HEK293T (cell line): ENCODE data around the gene DDAH1.

Experiments
- BHLHE40 ChIP-seq: fragments of 450-650 bp; IDR thresholded peaks from 2 replicates; pipeline ENCODE4 v1.6.1; 2016; ENCODE audit warnings: mild to moderate bottlenecking, moderate library complexity, borderline replicate concordance
- CTBP1 ChIP-seq: fragments of 450-650 bp; IDR thresholded peaks from 2 replicates; pipeline ENCODE4 v1.6.1; 2016; ENCODE audit warnings: borderline replicate concordance
- ELF4 ChIP-seq: fragments of 450-650 bp; IDR thresholded peaks from 2 replicates; pipeline ENCODE4 v1.6.1; 2017; ENCODE audit warnings: antibody characterized with exemption
- FOXA1 ChIP-seq: fragments of 450-650 bp; IDR thresholded peaks from 2 replicates; pipeline ENCODE4 v1.6.1; 2016; ENCODE audit warnings: mild to moderate bottlenecking
- FOXK2 ChIP-seq: fragments of 450-650 bp; IDR thresholded peaks from 2 replicates; pipeline ENCODE4 v1.6.1; 2016; ENCODE audit warnings: mild to moderate bottlenecking
- FOXM1 ChIP-seq: fragments of 450-650 bp; IDR thresholded peaks from 2 replicates; pipeline ENCODE4 v1.6.1; 2017; ENCODE audit warnings: mild to moderate bottlenecking, borderline replicate concordance
- HDGF ChIP-seq: fragments of 450-650 bp; IDR thresholded peaks from 2 replicates; pipeline ENCODE4 v1.6.1; 2017; ENCODE audit warnings: antibody characterized with exemption, borderline replicate concordance
- L3MBTL2 ChIP-seq: fragments of 450-650 bp; conservative IDR thresholded peaks from 2 replicates; pipeline ENCODE4 v1.6.1; 2016; ENCODE audit warnings: mild to moderate bottlenecking
- NFRKB ChIP-seq: fragments of 450-650 bp; IDR thresholded peaks from 2 replicates; pipeline ENCODE4 v1.6.1; 2016; ENCODE audit warnings: mild to moderate bottlenecking, moderate library complexity
- SP1 ChIP-seq: fragments of 450-650 bp; IDR thresholded peaks from 2 replicates; pipeline ENCODE4 v1.6.1; 2017
- SUZ12 ChIP-seq: fragments of 450-650 bp; IDR thresholded peaks from 2 replicates; pipeline ENCODE4 v1.6.1; 2016; ENCODE audit warnings: mild to moderate bottlenecking
- TF ChIP-seq, protein P1 (sequence below): fragments of 450-650 bp; IDR thresholded peaks from 2 replicates; pipeline ENCODE4 v1.6.1; 2016

DNA sequence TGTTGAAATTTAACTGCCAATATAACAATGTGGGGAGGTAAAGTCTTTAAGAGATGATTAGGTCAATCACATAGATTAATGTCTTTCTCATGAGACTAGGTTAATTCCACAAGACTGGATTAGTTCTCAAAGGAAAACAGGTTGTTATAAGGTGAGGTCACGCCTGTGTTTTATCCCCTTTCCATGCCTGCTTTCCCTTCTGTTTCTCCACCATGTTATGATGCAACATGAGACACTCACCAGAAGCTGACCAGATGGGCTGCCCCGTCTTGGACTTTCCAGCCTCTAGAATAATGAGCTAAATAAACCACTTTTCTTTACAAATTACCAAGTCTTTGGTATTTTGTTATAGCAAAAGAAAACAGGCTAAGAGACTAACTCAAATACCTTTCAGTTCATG, 70.8 kb downstream of the DDAH1 start:
- TF ChIP-seq ELF4 (no peak), FOXK2 (no peak), NFRKB (no peak), FOXM1 (no peak), FOXA1 (no peak), BHLHE40 (no peak), SUZ12 (no peak), SP1 (no peak), CTBP1 (no peak), L3MBTL2 (no peak), HDGF (no peak)
- TF ChIP-seq, protein P1, sequence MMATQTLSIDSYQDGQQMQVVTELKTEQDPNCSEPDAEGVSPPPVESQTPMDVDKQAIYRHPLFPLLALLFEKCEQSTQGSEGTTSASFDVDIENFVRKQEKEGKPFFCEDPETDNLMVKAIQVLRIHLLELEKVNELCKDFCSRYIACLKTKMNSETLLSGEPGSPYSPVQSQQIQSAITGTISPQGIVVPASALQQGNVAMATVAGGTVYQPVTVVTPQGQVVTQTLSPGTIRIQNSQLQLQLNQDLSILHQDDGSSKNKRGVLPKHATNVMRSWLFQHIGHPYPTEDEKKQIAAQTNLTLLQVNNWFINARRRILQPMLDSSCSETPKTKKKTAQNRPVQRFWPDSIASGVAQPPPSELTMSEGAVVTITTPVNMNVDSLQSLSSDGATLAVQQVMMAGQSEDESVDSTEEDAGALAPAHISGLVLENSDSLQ: no peak
